HCEC 1CT (cell line): ENCODE results near the gene ENAH.
"Not testable (repeated sequence)": the region's sequence is repeated elsewhere in the genome, so short reads cannot be mapped to it uniquely, and the experiment has no call there.

Experiments
- DNase-seq: peaks from one replicate; pipeline ENCODE4 v3.0.0-alpha.2; 2017

ENAH gene

GRCh38 chr1:225522588-225523262, 130.2 kb downstream of the ENAH start:
- no peak for DNase-seq

DNA sequence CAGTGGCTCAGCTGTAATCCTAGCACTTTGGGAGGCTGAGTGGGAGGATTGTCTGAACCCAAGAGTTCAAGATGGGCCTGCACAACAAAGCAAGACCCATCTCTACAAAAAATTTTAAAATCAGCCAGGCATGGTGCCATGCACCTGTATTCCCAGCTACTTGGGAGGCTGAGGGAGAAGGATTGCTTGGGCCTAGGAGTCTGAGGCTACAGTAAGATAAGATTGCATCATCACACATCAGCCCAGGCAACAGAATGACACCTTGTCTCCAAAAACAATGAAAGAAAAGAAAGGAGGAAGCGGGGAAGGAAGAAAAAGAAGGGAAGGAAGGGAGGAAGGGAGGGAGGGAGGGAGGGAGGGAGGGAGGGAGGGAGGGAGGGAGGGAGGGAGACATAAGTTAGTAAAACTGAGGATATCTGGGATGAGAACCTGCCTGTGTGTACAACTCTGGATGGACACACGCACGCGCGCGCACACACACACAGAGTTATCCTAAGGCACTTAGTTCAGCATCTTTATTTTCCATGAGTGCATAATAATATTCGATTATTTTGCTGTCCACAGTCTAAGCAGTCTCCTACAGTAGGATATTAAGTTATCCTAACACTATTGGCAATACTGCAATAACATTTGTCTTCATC, 132.2 kb downstream of the ENAH start:
- DNase-seq = no peak

- peak; percentile 41 for DNase-seq
Measured at GRCh38 chr1:225519166-225519863, 133.6 kb downstream of the ENAH start.

DNA sequence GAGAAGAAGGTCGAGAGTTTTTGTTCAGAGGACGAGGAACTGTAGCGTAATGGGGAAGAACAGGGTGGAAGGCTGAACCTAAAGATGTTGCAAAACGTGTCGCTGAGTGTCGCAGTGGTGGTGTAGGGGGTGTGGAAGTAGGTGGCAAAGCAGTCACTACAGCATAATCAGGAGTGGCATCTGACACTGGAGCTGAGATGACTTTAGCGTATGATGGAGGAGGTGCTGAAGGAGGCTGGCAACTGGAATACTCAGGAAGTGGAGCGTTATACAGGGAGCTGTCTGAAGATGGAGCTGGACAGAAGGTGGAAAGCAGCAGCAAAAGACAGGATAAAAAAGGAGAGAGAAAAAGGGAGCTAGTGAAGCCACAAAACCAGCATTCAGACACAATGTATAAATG, 135.2 kb downstream of the ENAH start:
- DNase-seq = no peak

- DNase-seq = no peak
Measured at GRCh38 chr1:225517221-225517620, 135.7 kb downstream of the ENAH start.

GRCh38 chr1:225514671-225515081, 138.2 kb downstream of the ENAH start:
- DNase-seq = no peak

GRCh38 chr1:225513576-225513975, 139.3 kb downstream of the ENAH start:
- DNase-seq = not testable (repeated sequence)

- DNase-seq = no peak
Measured at GRCh38 chr1:225511828-225512381, 141.0 kb downstream of the ENAH start.

DNA sequence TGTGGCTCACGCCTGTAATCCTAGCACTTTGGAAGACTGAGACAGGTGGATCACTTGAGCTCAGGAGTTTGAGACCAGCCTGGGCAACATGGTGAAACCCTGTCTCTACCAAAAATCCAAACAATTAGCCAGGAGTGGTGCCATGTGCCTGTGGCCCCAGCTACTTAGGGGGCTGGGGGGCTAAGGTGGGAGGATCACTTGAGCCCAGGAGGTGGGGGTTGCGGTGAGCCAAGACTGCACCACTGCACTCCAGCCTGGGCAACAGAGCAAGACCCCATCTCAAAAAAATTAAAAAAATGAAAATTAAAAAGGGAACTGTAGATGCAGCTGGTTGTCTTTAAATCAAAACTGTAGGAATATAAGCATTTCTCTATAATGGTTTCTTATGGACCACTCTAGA, 142.2 kb downstream of the ENAH start:
- not testable (repeated sequence) for DNase-seq

GRCh38 chr1:225509770-225510169, 143.2 kb downstream of the ENAH start:
- no peak for DNase-seq

DNA sequence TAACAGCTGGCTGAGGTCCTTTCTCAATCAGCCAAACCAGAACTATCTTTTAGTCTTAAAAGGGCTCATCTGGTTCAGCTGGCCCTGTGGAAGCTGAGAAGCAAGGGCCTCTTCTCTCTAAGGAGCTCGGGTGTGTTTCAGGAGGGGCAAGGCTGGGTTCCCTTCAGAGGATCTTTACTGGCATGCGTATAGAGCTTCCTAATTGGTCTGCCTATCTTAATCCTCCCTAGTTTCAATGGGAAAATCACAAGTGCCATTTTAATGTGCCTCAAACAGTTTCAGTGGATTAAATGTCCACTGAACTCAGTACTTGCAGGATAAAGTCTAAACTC, 143.6 kb downstream of the ENAH start:
- peak; percentile 6 for DNase-seq

DNA sequence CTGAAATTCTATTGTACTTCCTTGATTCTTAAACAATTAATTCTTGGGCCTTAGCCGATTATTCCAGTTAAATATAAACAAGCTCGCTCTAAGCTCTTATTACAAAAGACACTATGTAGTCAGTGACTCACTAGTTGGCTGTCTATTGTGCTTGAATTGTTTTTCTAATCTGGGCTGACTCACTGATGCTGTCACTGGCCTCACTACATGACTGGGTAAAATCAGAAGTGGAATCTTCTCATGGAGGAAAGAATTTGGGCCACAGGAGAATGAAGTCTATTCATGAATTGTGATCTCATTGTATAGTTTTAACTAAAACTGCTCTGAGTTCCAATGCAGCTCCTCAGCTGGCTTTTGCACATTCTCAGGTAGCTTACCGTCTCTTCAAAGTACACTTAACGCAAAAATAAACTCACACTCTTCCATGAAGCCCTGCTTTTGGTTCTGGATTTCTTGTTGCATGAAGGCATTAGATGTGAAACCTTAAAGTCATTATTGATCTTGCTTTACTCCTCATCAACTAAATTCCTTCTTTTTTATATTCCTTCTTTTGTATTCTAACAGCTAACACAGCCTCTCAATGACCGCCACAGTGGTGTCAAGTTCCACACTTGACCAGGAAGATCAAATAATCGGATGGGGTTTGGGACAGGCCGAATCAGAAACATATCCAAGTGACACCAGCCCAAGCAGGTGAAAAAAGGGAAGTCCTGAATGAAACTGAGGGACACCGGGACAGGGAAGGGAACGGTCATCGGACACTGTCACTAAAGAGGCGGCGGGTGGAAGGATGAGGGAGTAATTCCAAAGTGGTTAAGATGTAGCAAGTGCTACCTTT, 144.2 kb downstream of the ENAH start:
- peak; percentile 95 for DNase-seq

DNA sequence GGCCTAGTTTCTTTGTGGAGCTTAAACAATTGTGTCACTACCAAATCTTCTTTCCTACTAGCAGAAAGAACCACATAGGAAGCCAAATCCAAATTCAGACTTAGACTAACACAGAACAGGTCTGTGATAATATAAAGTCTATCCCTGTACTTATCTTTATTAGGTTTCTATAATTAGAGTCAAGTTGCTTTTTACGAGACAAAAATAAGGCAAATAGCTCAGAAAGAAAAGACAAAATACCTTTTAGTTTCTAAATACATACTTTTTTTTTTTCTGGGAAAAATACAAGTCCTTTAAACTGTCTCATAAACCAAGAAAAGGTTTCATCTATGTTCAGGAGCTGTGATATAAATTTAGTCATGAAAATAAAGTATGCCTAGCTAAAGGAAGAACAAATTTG, 146.2 kb downstream of the ENAH start:
- DNase-seq = no peak

GRCh38 chr1:225504776-225505175, 148.1 kb downstream of the ENAH start:
- DNase-seq = no peak

- no peak for DNase-seq
Measured at GRCh38 chr1:225500624-225501192, 152.2 kb downstream of the ENAH start.

GRCh38 chr1:225498549-225499136, 154.3 kb downstream of the ENAH start:
- DNase-seq = peak; percentile 38

DNA sequence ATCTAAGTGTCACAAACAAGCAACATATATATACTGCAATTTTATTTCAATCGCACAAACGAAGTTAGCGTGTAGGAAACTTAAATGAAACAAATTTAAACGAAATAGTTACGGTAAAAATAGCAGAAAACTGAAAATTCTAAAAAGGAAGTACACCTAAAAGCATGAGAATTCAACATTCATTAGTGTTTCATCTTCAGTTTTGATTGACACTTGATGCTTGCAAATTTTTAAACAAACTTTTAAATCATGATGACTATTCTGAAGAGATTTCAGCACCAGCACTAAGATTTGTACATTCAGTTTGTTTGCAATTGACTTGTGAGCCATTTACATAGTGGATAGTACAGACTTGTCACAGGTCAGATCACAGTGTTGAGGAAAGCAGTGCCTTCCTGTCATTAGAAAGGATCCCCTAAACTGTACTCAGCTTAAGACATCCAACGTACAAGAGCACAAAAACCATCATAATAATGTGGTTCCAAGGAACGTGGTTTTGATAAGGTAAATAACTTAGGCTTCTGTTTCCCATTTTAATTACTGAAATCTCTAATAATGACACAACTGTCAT, 158.0 kb downstream of the ENAH start:
- DNase-seq = no peak

DNA sequence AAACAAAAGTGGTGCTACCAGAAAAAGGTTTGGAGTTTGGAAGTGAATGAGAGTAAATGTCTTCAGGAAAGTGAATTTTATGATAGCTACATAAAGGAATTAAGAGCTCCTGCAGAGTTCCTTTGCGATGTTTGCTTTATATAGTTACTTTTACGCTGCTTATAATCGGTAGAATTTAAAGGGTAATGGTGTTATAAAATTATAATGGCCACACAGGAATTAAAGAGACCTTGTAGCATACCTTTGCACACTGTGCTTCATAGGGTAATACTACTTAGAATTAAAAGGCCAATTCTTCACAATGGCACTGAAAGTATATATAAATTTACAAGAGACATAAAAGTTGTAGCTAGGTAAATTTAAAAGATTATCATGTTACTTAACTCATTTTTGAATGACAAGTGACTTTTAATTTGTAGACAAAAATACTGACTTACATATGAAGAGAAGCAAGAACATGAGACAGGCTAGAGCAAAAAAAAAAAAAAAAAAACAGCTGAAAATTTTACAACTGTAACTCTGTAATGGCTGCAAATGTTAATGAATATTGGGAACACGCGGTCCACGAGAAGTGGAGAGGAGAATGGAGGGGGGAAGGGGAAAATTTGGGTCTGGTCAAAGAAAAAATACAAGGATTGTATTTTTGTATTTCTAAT, 159.2 kb downstream of the ENAH start:
- DNase-seq = no peak

DNA sequence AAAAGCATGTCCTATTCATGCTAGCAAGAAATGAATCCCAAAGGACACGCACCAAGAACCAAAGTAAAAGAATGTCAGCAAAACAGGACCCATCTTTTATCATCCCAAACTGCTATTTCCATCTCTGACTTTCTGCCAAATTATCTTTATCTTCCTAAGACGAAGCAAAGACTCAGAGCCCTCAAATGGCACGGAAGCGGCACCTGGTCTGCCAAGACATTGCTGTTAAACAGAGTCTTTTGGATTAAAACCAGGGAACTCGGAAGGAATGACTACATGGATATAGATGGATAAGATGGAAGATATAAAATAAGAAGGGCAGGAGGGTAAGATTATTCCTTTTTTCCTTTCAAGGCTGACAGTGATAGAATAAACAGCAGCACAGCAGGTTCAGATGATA, 164.2 kb downstream of the ENAH start:
- no peak for DNase-seq

DNA sequence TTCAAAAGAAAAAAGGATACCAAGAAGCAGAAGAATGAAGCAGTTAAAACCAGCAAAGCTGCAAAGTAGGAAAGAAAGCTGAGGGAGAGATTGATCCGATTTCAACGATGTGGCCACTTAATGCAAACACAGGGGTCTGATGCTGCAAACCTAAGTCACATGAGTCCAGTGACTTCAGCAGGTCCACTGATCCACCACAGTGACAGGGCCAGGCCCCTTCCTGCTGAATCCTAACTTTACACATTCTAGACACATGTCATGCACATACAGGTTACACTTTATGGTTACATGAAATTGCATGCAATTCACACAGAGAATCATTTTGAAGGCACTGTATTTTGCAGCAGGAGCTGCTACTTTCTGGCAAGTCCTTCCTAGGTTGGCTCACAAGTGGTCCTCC, 166.1 kb downstream of the ENAH start:
- DNase-seq = no peak

DNA sequence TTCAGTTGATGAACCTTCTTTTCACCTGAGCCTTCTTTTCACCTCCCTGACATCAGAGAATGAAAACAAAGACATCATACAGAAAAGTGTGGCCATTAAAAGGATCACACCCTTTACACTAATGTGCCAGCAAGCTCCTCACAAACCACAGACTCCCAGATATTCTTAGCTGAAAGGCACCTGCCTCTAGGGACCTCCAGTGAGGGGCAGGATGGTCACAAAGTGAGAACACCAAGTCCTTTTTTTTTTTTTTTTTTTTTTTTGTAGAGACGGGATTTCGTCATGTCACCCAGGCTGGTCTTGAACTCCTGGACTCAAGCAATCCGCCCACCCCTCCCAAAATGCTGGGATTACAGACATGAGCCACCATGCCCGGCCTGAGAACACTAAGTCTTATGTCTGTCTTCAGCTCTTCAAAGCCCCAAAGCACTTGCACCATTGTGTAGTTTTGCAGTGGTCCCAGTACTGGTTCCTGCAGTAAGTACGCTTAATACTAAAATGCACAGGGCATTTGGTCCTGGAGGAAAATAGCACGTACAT, 166.9 kb downstream of the ENAH start:
- DNase-seq = no peak
